Testis (tissue), 3 donors: ENCODE results near the gene TEX51. TPM values are rescaled to one million over a fixed set of nuclear protein-coding genes. Genes with fewer than 3 reads are reported as not detected.

Experiments
- DNase-seq: peaks from one replicate; pipeline ENCODE4 v3.0.0-alpha.2; 2019
- H3K27ac ChIP-seq, 2 donors: fragments of 200-600 bp; sonication (generic); one replicate each; pipeline ENCODE4 v1.5.1; 2019
- H3K27me3 ChIP-seq: fragments of 200-600 bp; sonication (generic); one replicate; pipeline ENCODE4 v1.5.1; 2019
- H3K36me3 ChIP-seq: fragments of 200-600 bp; sonication (generic); one replicate; pipeline ENCODE4 v1.5.1; 2017; ENCODE audit warnings: low read depth; ENCODE audit errors: missing control alignments
- H3K4me1 ChIP-seq: fragments of 200-600 bp; sonication (generic); one replicate; pipeline ENCODE4 v1.5.1; 2019
- H3K4me3 ChIP-seq, 2 donors: fragments of 200-600 bp; sonication (generic); one replicate each; pipeline ENCODE4 v1.5.1; 2017 to 2019
- H3K9me3 ChIP-seq: fragments of 200-600 bp; sonication (generic); one replicate; pipeline ENCODE4 v1.5.1; 2017
- POLR2A ChIP-seq: fragments of 450-650 bp; IDR thresholded peaks from one replicate; pipeline ENCODE4 v1.6.1; 2017; ENCODE audit warnings: antibody characterized with exemption, mild to moderate bottlenecking, moderate library complexity
- WGBS, 2 donors: methylation state at CpG; one replicate each; pipeline ENCODE4 v1.1.5; 2018; 5-methylcytosine and 5-hydroxymethylcytosine counted together
- intact Hi-C: fragments of 100-400 bp; cut with DNase I; formaldehyde crosslinking; loops from one replicate; pipeline ENCODE4 v1.15.1; 2023; ENCODE audit warnings: low total_unique reads
- polyA plus RNA-seq: library from polyadenylated mRNA; stranded (reverse); fragments of 350-450 nt; fragmentation: Illumina TruSeq; extraction: RNeasy Lipid Tissue Mini Kit (QIAGEN cat#74804); gene quantifications from one replicate; pipeline ENCODE4 v1.2.3, GENCODE V29; 2014; ENCODE audit warnings: low read depth, low replicate concordance; ENCODE audit not compliant: insufficient read depth
- total RNA-seq, 2 donors: library from RNA; depleted of rRNA; stranded (reverse); fragments of >200 nt; gene quantifications; one replicate each; pipeline ENCODE4 v1.2.3, GENCODE V29; 2016
- TF ChIP-seq, protein P1 (sequence below), 3 experiments: fragments of 450-650 bp in 2 of 3; fragments of 200-600 bp in 1 of 3; sonication (generic) in 1 of 3; IDR thresholded peaks; one replicate each; pipeline ENCODE4 v1.5.1; 2016 to 2019; ENCODE audit warnings: antibody characterized with exemption in 3 of 3, mild to moderate bottlenecking in 2 of 3, moderate library complexity in 1 of 3

Gene TEX51
- total and polyA plus RNA-seq, 3 donors from 2014 or later, result 16.3 to 111 (median 40.9) TPM

DNA sequence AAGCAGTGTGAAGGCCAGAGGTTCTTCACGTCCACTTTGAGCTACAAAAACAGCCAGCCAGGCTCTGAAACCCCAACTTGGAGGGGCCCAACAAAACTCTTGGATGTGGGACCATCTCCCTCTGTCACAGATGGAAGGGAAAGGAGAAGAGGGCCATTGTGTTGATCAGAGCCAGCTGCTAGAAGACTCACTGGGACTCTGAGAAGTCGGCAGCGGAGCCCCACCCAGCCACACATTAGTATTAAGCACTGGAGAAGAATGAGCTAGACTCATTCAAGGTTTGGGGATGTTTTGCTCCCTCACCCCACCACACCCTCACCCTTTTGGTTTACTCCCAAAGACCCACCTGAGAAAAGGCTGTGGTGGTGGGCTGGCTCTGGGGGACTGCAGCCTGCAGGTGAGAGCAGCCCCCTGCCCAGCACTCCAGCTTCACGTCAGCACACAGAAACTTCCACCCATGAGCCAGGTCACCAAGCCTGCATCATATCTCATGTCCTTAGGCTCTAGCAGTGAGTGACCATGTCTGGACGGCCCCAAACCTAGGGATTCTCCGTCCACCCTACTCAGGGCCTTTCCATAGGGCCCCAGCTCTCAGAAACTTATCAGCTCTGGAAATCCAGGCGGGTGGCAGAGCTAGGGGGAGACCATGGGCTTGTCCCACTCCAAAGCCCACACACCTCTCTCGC lies 12.6 kb downstream of the TEX51 start:
- Histone ChIP-seq H3K9me3 (no peaks in the 10 kb centered on the region), H3K27ac (no peak overlapping the region), H3K4me3 (no peak overlapping the region), H3K27me3 (no peaks in the 10 kb centered on the region), H3K36me3 (no peaks in the 10 kb centered on the region), H3K4me1 (no peaks in the 10 kb centered on the region)
- 88 to 94% methylated on average over 7 to 8 of the region's 8 CpGs for WGBS, 2 donors
- DNase-seq, result no peak
- intact Hi-C loops, result no loop called here
- TF ChIP-seq, protein P1, sequence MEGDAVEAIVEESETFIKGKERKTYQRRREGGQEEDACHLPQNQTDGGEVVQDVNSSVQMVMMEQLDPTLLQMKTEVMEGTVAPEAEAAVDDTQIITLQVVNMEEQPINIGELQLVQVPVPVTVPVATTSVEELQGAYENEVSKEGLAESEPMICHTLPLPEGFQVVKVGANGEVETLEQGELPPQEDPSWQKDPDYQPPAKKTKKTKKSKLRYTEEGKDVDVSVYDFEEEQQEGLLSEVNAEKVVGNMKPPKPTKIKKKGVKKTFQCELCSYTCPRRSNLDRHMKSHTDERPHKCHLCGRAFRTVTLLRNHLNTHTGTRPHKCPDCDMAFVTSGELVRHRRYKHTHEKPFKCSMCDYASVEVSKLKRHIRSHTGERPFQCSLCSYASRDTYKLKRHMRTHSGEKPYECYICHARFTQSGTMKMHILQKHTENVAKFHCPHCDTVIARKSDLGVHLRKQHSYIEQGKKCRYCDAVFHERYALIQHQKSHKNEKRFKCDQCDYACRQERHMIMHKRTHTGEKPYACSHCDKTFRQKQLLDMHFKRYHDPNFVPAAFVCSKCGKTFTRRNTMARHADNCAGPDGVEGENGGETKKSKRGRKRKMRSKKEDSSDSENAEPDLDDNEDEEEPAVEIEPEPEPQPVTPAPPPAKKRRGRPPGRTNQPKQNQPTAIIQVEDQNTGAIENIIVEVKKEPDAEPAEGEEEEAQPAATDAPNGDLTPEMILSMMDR (IDR thresholded peaks at IDR 0.05), result no peak
- TF ChIP-seq POLR2A, result no peak

DNA sequence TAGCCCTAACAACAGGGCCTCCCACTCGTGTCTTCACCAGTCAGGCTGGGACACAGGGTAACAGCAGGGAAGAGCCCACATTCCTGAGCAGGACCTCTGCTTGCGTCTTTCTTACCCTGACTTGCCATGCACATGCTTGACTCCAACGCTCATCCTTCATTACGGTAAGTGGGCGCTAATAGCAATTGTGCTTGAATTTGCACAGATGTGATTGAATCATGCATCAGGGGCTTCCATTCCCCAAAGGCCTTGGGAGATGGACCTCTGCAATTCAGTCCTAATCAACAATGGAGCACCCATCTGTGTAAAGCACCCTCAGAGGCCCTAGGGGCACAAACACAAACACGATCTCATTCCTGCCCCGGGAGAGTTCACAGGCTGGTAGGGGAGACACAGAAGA lies 13.5 kb downstream of the TEX51 start:
- Histone ChIP-seq H3K27ac (no peak overlapping the region), H3K9me3 (no peaks in the 10 kb centered on the region), H3K36me3 (no peaks in the 10 kb centered on the region), H3K4me3 (no peak overlapping the region), H3K4me1 (no peaks in the 10 kb centered on the region), H3K27me3 (no peaks in the 10 kb centered on the region)
- 84 to 88% methylated on average over 7 of the region's 7 CpGs for WGBS, 2 donors
- TF ChIP-seq, protein P1 (IDR thresholded peaks at IDR 0.05), result no peak
- no peak for TF ChIP-seq POLR2A
- DNase-seq, result no peak
- intact Hi-C loops, result no loop called here

DNA sequence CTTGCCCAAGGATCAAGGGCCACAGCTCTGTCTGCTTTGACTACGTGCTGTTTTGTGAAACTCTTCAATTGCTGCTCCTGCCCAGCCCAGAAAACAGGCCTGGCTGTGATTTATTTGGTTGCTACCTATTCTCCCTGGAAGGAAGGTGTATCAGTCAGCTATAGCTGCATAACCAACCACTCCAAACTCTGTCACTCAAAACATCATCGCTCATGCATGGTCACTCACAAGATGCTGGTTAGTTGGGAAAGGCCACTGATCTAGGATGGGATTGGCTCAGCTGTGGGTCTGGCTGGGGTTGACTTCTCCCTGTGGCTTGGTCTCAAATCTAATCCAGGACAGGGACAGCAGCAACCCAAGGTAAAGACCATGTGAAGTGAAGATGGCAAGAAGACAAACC lies 14.6 kb downstream of the TEX51 start:
- Histone ChIP-seq H3K4me1 (no peaks in the 10 kb centered on the region), H3K4me3 (no peak overlapping the region), H3K27ac (no peak overlapping the region), H3K9me3 (no peaks in the 10 kb centered on the region), H3K36me3 (no peaks in the 10 kb centered on the region), H3K27me3 (no peaks in the 10 kb centered on the region)
- intact Hi-C loops, result no loop called here
- WGBS, 2 donors, result 64 to 79% methylated on average over 1 to 2 of the region's 2 CpGs
- DNase-seq, result no peak
- TF ChIP-seq POLR2A, result no peak
- TF ChIP-seq, protein P1 (IDR thresholded peaks at IDR 0.05), result no peak

DNA sequence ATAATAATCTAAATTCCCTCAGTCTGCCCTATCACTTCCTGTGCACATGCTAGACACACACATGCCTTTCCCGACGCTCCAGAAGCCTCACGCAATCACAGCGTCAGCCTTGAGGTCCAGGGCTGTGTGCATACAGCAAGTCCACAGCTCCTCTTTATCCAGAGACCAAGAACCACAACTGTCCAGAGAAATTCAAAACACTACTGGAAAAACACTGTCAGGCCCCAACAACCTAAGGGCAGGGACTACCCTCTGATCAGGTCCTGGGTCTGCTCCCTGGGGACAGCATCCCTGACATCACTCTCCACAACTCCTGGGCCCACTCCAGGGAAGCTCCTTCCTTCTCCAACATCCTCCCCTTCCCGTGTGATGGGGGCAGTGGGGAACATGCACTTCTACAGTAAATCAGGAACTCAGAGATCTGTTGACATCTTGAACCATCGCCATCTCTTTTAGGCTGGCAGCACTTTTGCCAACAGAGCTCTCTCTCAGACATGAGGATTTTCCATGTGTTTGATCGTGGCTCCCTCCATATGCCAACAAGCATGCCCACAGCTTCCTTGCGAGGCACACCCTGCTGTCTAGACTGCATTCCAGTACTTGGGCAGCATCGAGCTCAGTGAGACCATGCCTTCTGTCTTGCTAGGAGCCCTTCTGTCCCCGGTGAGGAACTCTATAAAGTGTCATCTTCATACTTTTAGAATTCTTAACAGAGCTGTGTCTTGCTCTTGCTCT lies 15.4 kb downstream of the TEX51 start:
- no peak for DNase-seq
- Histone ChIP-seq H3K9me3 (no peaks in the 10 kb centered on the region), H3K27me3 (no peaks in the 10 kb centered on the region), H3K27ac (no peak overlapping the region), H3K36me3 (no peaks in the 10 kb centered on the region), H3K4me1 (no peaks in the 10 kb centered on the region), H3K4me3 (no peak overlapping the region)
- TF ChIP-seq, protein P1 (IDR thresholded peaks at IDR 0.05), result no peak
- TF ChIP-seq POLR2A, result no peak
- intact Hi-C loops, result no loop called here
- WGBS, 2 donors, result 85 to 92% methylated on average over 9 to 10 of the region's 10 CpGs
